Measurements from ENCODE around the gene CFAP54. TPM values are rescaled to one million over a fixed set of nuclear protein-coding genes. Genes with fewer than 3 reads are reported as not detected.

The CFAP54 gene
- polyA plus RNA-seq, 3 donors, result not detected

- Histone ChIP-seq H3K9ac (ENCODE audit: insufficient read depth, low read length, poor library complexity, severe bottlenecking) (no peak overlapping the region), H3K9me3 (replicated peaks in 1 of 2; ENCODE audit: control insufficient read depth in 1 of 2, insufficient read depth in 1 of 2, low read length in 2 of 2) (peaks cover 0 to 5% of the 10 kb centered on the region in 2 donors), H3K27ac (ENCODE audit: low read depth in 1 of 2, low read length in 2 of 2) (no peak overlapping the region), H4K20me1 (ENCODE audit: insufficient read depth, low read length) (no peaks in the 10 kb centered on the region), H3K4me1 (ENCODE audit: control insufficient read depth in 1 of 2, insufficient read depth in 2 of 2, low read length in 2 of 2) (no peaks in the 10 kb centered on the region), H3K4me2 (replicated peaks; ENCODE audit: extremely low read depth, low read length, poor library complexity, severe bottlenecking) (no peak overlapping the region), H3K27me3 (ENCODE audit: control insufficient read depth in 2 of 2, insufficient read depth in 2 of 2, low read length in 2 of 2) (no peaks in the 10 kb centered on the region), H3K36me3 (replicated peaks in 1 of 2; ENCODE audit: control insufficient read depth in 1 of 2, insufficient read depth in 2 of 2, low read length in 2 of 2) (no peaks in the 10 kb centered on the region), H2AFZ (ENCODE audit: insufficient read depth, low read depth, low read length, poor library complexity, severe bottlenecking) (no peak overlapping the region), H3K4me3 (replicated peaks in 1 of 3; ENCODE audit: low read depth in 2 of 3, low read length in 3 of 3) (no peak overlapping the region), H3K79me2 (ENCODE audit: insufficient read depth, low read length) (no peaks in the 10 kb centered on the region)
- 89% methylated on average over 1 of the region's 2 CpGs for WGBS (ENCODE audit: insufficient coverage)
- TF ChIP-seq, protein P1, sequence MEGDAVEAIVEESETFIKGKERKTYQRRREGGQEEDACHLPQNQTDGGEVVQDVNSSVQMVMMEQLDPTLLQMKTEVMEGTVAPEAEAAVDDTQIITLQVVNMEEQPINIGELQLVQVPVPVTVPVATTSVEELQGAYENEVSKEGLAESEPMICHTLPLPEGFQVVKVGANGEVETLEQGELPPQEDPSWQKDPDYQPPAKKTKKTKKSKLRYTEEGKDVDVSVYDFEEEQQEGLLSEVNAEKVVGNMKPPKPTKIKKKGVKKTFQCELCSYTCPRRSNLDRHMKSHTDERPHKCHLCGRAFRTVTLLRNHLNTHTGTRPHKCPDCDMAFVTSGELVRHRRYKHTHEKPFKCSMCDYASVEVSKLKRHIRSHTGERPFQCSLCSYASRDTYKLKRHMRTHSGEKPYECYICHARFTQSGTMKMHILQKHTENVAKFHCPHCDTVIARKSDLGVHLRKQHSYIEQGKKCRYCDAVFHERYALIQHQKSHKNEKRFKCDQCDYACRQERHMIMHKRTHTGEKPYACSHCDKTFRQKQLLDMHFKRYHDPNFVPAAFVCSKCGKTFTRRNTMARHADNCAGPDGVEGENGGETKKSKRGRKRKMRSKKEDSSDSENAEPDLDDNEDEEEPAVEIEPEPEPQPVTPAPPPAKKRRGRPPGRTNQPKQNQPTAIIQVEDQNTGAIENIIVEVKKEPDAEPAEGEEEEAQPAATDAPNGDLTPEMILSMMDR (IDR thresholded peaks at IDR 0.05), result no peak
- no peak for DNase-seq
- Mint-ChIP-seq H3K9me3 (peaks cover 0 to 10% (median 5%) of the 10 kb centered on the region in 7 donors), H3K4me3 (no peak overlapping the region), H3K36me3 (no peaks in the 10 kb centered on the region), H3K4me1 (no peaks in the 10 kb centered on the region), H3K27me3 (ENCODE audit: low read depth in 3 of 3) (peaks cover 0 to 3% (median 2%) of the 10 kb centered on the region in 3 donors), H3K27ac (no peak overlapping the region)
- intact Hi-C loops (cut with micrococcal nuclease), result no loop called here
Observed at GRCh38 chr12:96605684-96606083, 116.3 kb downstream of the CFAP54 start.

GRCh38 chr12:96606134-96606533 is 116.8 kb downstream of the CFAP54 start:
- Histone ChIP-seq H3K9ac (ENCODE audit: insufficient read depth, low read length, poor library complexity, severe bottlenecking) (no peak overlapping the region), H3K27me3 (ENCODE audit: control insufficient read depth in 2 of 2, insufficient read depth in 2 of 2, low read length in 2 of 2) (no peaks in the 10 kb centered on the region), H3K79me2 (ENCODE audit: insufficient read depth, low read length) (no peaks in the 10 kb centered on the region), H3K9me3 (replicated peaks in 1 of 2; ENCODE audit: control insufficient read depth in 1 of 2, insufficient read depth in 1 of 2, low read length in 2 of 2) (peaks cover 0 to 6% of the 10 kb centered on the region in 2 donors), H4K20me1 (ENCODE audit: insufficient read depth, low read length) (no peaks in the 10 kb centered on the region), H3K4me3 (replicated peaks in 1 of 3; ENCODE audit: low read depth in 2 of 3, low read length in 3 of 3) (no peak overlapping the region), H2AFZ (ENCODE audit: insufficient read depth, low read depth, low read length, poor library complexity, severe bottlenecking) (no peak overlapping the region), H3K27ac (ENCODE audit: low read depth in 1 of 2, low read length in 2 of 2) (no peak overlapping the region), H3K4me1 (ENCODE audit: control insufficient read depth in 1 of 2, insufficient read depth in 2 of 2, low read length in 2 of 2) (no peaks in the 10 kb centered on the region), H3K36me3 (replicated peaks in 1 of 2; ENCODE audit: control insufficient read depth in 1 of 2, insufficient read depth in 2 of 2, low read length in 2 of 2) (no peaks in the 10 kb centered on the region), H3K4me2 (replicated peaks; ENCODE audit: extremely low read depth, low read length, poor library complexity, severe bottlenecking) (no peak overlapping the region)
- intact Hi-C loops (cut with micrococcal nuclease), result no loop called here
- Mint-ChIP-seq H3K27me3 (ENCODE audit: low read depth in 3 of 3) (peaks cover 0 to 3% (median 2%) of the 10 kb centered on the region in 3 donors), H3K4me3 (no peak overlapping the region), H3K4me1 (no peaks in the 10 kb centered on the region), H3K9me3 (peaks cover 0 to 12% (median 7%) of the 10 kb centered on the region in 7 donors), H3K36me3 (no peaks in the 10 kb centered on the region), H3K27ac (no peak overlapping the region)
- TF ChIP-seq, protein P1 (IDR thresholded peaks at IDR 0.05), result no peak
- 80% methylated on average over 1 of the region's 3 CpGs for WGBS (ENCODE audit: insufficient coverage)
- DNase-seq, result no peak

Data from CD14-positive monocyte (primary cell).